AG09309 (cell line): ENCODE measurements around the gene ARPC4.

Experiments used
- DNase-seq: peaks from one replicate; pipeline ENCODE4 v3.0.0-alpha.2; 2010; ENCODE audit warnings: low read depth
- H3K4me3 ChIP-seq: 2 replicates; pipeline ENCODE4 v1.5.1; 2011; ENCODE audit warnings: mild to moderate bottlenecking, low read depth, low read length, moderate library complexity; ENCODE audit not compliant: control insufficient read depth
- CTCF ChIP-seq: IDR thresholded peaks from 2 replicates; pipeline ENCODE4 v1.5.1; 2011; ENCODE audit warnings: mild to moderate bottlenecking, low read depth, low read length, inconsistent platforms; ENCODE audit not compliant: insufficient read depth, control insufficient read depth; ENCODE audit errors: missing control alignments

The ARPC4 gene

DNA sequence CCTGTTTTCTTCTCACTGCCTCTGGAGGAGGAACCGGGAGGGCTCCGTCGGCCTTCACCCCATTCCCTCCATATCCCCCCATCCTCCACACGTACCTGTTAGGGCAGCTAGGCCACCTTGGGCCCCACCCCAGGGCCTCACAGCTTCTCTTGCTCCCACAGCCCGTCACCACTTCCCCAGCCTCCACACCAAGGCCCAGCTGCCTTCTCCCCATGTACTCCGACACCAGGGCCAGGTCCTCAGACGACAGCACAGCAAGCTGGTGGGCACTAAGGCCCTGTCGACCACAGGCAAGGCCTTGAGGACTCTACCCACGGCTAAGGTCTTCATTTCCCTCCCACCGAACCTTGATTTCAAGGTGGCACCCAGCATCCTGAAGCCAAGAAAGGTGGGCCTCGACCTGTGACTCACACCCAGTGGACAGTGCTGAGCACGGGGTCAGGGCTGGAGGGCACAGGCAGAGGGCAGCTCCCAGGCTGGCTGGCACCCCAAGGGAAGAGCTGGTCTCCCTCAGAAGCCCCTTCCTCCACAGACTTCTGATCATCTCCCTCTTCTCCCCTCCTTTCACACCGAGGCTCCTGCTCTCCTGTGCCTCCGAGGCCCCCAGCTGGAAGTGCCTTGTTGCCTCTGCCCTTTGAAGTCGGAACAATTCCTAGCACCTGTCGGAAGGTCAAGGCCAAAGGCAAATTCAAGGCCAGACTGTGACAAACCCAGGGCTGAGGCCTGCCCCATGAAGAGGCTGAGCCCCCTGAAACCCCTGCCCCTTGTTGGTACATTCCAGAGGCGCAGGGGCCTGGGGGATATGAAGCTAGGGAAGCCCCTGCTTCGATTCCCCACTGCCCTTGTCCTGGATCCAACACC is 41.9 kb downstream of the ARPC4 start:
- DNase-seq: no peak
- H3K4me3 ChIP-seq: no peak overlapping the region
- no peak for TF ChIP-seq CTCF

- no peak for TF ChIP-seq CTCF
- no peak overlapping the region for H3K4me3 ChIP-seq
- no peak for DNase-seq
These were observed 45.1 kb downstream of the ARPC4 start for GRCh38 chr3:9837701-9838582.

DNA sequence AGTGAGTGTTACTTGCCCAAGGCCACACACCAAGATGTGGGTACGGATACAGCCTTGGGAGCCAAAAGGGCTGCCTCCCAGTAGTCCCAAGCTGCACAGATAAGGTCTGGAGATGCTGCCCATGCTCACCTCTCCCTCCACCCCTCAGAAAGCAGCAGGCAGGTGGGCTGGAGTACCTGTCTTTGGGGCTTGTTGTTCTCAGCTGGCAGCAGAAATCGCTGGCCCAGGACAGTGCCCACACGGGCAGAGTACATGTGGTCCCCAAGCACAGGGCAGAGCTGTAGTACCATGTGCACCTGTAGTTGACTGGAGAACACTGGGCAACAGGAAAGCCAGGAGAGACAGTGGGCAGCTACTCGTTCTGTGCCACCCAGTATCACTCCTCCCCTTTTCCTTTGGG is 46.0 kb downstream of the ARPC4 start:
- no peak for TF ChIP-seq CTCF
- H3K4me3 ChIP-seq: no peak overlapping the region
- DNase-seq: no peak

DNA sequence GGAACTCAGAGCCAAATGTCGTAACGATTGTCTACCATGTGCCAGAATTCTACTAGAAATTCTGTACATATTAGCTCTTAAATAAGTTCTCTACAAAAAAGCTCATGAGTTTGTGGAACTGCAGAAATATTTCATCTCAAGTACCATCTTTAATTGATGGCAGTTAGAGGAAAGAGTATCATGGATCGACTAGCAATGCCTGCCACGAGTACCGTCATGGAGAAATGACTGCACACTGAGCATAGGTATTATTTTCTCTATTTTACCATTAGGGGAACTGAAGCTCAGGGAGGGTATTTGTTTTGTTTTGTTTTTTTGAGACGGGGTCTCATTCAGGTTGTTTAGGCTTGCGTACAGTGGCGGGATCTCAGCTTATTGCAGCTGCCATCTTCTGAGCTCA is 48.1 kb downstream of the ARPC4 start:
- no peak overlapping the region for H3K4me3 ChIP-seq
- DNase-seq: no peak
- TF ChIP-seq CTCF: no peak

GRCh38 chr3:9843715-9844438 is 51.0 kb downstream of the ARPC4 start, which contains the start of gene RPUSD3:
RPUSD3 (minus strand) TSS chr3:9844008; CDS start chr3:9843990, 18 bp downstream.
- peak within 1 kb of the TSS; percentile 90 for H3K4me3 ChIP-seq
- peak; percentile 83 for DNase-seq
- no peak for TF ChIP-seq CTCF

DNA sequence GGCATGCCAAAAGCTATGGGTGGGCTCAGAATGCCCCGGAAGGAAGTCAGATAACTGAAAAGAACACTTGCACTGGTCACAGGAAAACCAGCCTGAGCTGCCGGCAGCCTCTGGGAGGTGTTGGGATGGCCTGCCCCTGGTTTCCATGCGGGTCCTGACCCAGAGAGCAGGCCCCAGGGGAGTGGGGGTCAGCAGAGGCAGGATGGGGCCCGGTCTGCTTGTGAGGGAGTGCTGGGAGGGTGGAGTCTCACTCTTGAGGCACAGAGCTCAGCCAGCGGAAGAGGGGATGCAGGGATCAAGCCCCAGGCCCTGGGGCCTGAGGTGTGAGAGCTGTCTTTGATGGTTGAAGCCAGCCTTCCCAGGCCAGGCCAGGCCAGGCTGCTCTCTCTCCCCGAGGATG is 53.3 kb downstream of the ARPC4 start:
- no peak for TF ChIP-seq CTCF
- H3K4me3 ChIP-seq: no peak overlapping the region
- no peak for DNase-seq
